OCI-LY7 (cell line): Measurements from ENCODE around the gene CCBE1.

Experiments used
- CTCF ChIP-seq: fragments of 200-600 bp; sonication (generic); conservative IDR thresholded peaks from 2 replicates; pipeline ENCODE4 v1.5.1; 2014; ENCODE audit warnings: mild to moderate bottlenecking, antibody characterized with exemption, low read length, moderate library complexity, mixed read lengths
- EZH2phosphoT487 ChIP-seq: fragments of 200-600 bp; sonication (generic); IDR thresholded peaks from 2 replicates; pipeline ENCODE4 v1.6.1; 2018; ENCODE audit warnings: low read depth, borderline replicate concordance, mild to moderate bottlenecking, mixed run types, antibody characterized with exemption, low read length, moderate library complexity, mixed read lengths

DNA sequence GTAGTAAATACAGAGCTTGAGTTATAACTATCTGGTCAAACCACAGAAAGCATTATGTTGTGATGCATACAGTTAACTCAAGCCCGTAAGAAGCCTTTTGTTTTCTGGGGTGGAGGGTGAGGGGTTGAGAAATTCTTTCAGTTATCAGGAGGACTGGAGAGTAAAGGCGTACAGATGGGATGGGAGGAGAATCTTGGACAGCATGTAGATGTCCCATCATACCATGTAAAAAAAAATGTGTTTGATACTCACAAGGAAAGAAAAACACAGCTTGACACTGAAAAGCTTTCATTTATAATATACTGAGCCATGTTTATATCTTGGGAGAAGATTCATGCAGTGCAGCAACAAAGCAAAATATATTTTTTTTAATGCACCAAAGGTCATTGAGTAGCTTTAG is 12.4 kb downstream of the CCBE1 start:
- TF ChIP-seq CTCF (no peak), EZH2phosphoT487 (no peak)
